ENCODE data around the gene LRRC51.
"Not testable (repeated sequence)": the region's sequence is repeated elsewhere in the genome, so short reads cannot be mapped to it uniquely, and the experiment has no call there.

LRRC51 gene

GRCh38 chr11:72111300-72112142 is 30.9 kb downstream of the LRRC51 start:
- no peak for DNase-seq

GRCh38 chr11:72112143-72112977 is 31.7 kb downstream of the LRRC51 start, which contains the start of gene ANAPC15:
Gene ANAPC15 (minus strand): TSS chr11:72112695. CDS start chr11:72111276, 1,419 bp downstream.
- DNase-seq = peak; percentile 99

GRCh38 chr11:72112978-72113808 is 32.5 kb downstream of the LRRC51 start:
- DNase-seq = peak; percentile 35

- no peak for DNase-seq
Observed at GRCh38 chr11:72114570-72114969, 33.9 kb downstream of the LRRC51 start.

DNA sequence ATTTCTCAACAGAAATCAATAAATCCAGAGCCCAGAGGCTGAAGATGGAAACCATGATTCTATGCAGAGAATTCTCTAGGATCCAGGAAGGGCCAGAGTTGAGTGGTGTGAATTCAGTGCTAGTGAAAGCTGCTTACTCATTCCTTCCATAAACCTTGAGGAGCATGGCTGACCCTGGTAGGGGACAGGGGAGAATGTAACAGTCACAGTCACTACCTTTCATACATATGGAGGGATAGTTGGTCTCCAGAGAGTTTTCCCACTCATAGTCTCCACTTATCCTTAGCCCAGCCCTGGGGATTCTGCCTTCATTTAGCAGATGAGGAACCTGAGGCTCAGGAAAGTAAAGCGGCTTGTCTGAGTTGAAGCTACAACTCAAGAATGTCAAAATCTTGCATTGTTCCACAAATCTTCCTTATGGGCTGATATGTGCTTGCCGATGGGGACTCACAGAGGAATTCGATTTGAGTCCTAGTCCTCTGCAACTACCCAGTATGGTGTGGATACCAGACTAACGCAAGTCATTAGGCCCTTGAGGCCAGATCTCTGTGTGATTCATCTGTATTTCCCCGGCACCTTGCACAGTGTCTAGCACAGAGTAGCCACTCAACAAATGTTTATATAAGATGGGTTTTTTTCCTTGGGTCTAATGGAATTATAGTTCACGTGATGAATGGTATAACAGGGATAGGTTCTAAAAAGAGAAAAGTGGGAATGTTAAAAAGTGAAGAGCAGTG is 35.5 kb downstream of the LRRC51 start:
- DNase-seq = no peak

DNA sequence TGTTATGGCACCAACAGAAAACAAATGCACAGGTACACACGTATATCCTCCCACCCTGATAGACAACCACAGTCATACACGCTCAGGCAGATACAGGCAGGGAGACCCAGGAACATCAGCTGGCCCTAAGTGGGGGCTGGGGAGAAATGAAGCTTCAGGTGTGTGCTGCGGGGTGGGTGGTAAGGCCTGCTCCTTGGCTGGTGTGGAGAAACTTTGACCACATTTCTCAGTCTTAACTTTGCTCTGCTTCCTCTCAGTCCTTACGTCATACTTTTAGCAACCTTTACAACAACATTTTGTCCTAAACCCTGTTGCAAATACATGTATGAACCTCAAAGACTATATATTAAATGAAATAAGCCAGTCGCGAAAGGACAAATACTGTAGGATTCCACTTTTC is 38.5 kb downstream of the LRRC51 start:
- DNase-seq = no peak

- DNase-seq = no peak
Observed at GRCh38 chr11:72120930-72121329, 40.3 kb downstream of the LRRC51 start.

- DNase-seq = no peak
Observed at GRCh38 chr11:72122607-72123006, 42.0 kb downstream of the LRRC51 start.

GRCh38 chr11:72123117-72123653 is 42.5 kb downstream of the LRRC51 start:
- DNase-seq = no peak

- no peak for DNase-seq
Observed at GRCh38 chr11:72124046-72124445, 43.4 kb downstream of the LRRC51 start.

DNA sequence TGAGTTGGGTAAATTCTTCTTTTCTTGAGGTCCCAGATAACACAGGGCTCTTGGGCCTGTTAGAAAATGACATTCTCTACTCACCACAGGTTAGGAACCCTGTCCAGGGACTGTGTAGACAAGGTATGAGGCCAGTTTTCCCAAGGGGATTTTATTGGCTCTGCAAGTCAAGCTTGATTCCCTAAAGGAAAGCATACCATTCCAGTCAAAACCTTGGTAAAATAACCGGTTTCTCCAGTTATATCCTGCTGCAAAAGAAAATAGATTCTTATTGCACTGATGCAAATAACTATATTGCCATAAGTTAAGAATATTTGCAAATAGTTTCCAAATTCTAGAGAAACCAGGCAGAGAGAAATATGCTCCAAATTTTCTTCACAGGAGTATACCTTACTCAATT is 45.3 kb downstream of the LRRC51 start:
- no peak for DNase-seq

GRCh38 chr11:72127923-72128322 is 47.3 kb downstream of the LRRC51 start:
- no peak for DNase-seq

DNA sequence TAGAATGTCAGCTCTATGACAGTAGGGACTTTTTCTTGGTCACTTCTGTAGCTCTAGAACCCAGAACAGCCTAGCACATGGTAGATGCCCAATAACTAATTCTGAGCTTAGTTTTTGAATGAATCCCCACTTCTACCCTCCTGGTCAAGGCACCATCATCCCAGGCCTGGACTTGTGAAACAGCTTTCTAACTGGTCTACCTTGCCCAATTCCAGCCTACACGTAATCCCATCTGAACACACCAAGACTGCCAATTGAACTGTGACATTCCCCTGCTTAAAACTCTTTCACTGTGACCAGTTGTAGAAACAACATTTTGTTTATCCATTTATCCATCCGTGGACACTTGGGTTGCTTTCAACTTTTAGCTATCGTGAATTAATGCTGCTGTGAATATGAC is 48.7 kb downstream of the LRRC51 start:
- no peak for DNase-seq

DNA sequence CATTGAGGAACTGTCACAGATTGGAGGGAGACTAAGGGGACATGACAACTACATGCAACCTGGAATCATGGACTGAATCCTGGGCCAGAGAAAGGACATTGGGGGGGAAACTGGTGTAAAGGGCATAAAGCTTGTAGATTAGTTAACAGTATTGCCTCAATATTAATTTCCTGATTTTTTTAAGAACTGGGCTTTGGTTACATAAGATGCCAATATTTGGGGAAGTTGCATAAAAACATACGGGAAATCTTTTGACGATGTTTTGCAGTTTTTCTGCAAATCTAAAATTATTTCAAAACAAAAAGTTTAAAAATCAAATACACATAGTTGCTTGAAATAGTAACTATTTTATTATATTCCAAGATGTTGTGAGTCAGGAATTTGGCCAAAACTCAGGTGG is 52.0 kb downstream of the LRRC51 start:
- no peak for DNase-seq

DNA sequence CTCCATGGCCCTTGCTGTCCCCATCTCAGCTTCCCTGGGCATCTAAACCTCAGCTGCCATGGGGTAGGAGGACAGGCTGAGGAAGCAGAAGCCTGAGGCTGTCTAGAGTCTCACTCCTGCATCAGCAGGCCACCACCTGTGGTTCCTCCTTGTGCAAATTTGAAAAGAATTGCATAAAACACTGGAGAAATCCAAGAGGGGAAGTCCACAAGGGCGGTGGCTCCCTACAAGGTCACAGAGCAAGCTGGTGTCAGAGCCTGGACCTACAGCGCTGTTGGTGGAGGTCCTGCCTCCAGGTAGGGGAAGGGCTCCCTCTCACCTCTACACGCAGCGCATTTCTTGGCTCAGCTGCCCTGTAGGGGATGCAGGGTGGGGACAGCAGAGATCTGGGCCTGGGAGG is 54.8 kb downstream of the LRRC51 start, which contains the start of gene FOLR3:
FOLR3 (plus strand) TSS at position 253 of the 400 bp plus-strand sequence. CDS start 228 bp downstream, outside the sequence.
- DNase-seq = not testable (repeated sequence)

DNA sequence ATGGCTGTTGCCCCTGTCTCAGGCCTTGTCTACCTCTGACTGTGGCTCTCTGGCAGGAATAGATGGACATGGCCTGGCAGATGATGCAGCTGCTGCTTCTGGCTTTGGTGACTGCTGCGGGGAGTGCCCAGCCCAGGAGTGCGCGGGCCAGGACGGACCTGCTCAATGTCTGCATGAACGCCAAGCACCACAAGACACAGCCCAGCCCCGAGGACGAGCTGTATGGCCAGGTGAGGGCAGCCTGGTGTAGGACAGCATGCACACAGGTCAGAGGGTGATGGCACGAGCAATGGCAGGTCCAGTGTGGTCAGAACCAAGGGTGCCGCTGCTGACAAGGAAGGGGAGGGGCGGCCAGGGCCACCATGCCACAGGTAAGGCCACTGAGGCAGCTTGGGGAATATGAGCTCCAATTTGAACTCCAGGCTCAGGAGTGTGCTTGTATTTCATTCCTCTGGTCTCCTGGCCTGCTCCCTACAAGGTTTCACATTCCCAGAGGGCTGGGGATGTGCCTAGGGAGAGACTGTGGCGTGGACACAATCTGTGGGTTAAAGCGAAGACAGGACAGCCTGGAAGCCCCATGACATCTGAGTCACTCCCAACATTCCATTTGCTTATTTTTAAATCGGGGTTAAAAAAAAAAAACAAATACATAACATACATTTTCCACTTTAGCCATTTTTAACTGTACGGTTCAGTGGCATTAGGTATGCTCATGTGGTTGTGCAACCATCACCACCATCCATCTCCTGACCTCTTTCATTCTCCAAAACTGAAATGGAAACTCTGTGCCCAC is 55.4 kb downstream of the LRRC51 start:
- DNase-seq = no peak

- no peak for DNase-seq
Observed at GRCh38 chr11:72136684-72137262, 56.1 kb downstream of the LRRC51 start.

- DNase-seq = no peak
Observed at GRCh38 chr11:72138821-72139390, 58.3 kb downstream of the LRRC51 start.

- DNase-seq = no peak
Observed at GRCh38 chr11:72139500-72139899, 58.9 kb downstream of the LRRC51 start.

DNA sequence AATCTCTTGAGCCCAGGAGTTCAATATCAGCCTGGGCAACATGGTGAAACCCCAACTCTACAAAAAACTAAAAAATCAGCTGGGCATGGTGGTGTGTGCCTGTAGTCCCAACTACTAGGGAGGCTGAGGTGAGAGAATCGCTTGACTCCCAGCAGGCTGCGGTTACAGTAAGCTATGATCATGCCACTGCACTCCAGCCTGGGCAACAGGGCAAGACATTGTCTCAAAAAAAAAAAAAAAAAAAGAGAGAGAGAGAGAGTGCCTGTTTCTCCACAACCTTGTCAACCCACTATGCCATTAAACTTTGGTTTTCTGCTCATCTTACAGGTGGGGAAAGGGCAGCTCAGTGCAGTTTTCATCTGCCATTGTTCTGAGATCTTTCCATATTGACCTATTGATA is 60.0 kb downstream of the LRRC51 start:
- no peak for DNase-seq

Measured in NCI-H2171 treated with DMSO at 0.1 percent for 48 hours (cell line).